WTC11 (cell line): Measurements from ENCODE around the gene THSD4. TPM values are rescaled to one million over a fixed set of nuclear protein-coding genes. Genes with fewer than 3 reads are reported as not detected.

Experiments
- ATAC-seq: fragments of 200-7000 bp; cut with Tn5 transposase; 2 replicates; pipeline ENCODE4 v1.10.0; 2021; ENCODE audit warnings: mild to moderate bottlenecking, moderate library complexity
- CTCF ChIA-PET: fragments of 300-600 bp; sonication (Branson Sonifier 250); formaldehyde crosslinking; loops from one replicate; lab custom pipeline; 2021; ENCODE audit warnings: antibody characterized with exemption; lab: Charles Lee
- POLR2A ChIA-PET: fragments of 350-600 bp; sonication (Branson Sonifier 250); formaldehyde crosslinking; loops from one replicate; lab custom pipeline; 2021; ENCODE audit warnings: antibody characterized with exemption; lab: Charles Lee
- DNase-seq: peaks from one replicate; pipeline ENCODE4 v3.0.0; 2021; ENCODE audit warnings: low spot score
- H3K27ac Mint-ChIP-seq: 2 replicates; pipeline ENCODE4 v1.8.0; 2021; ENCODE audit warnings: mixed read lengths
- H3K27me3 Mint-ChIP-seq: 2 replicates; pipeline ENCODE4 v1.8.0; 2021; ENCODE audit warnings: low read depth, mild to moderate bottlenecking, moderate library complexity, mixed read lengths
- H3K36me3 Mint-ChIP-seq: 2 replicates; pipeline ENCODE4 v1.8.0; 2021; ENCODE audit warnings: mixed read lengths
- H3K4me1 Mint-ChIP-seq: 2 replicates; pipeline ENCODE4 v1.8.0; 2022; ENCODE audit warnings: mixed read lengths
- H3K4me3 Mint-ChIP-seq: 2 replicates; pipeline ENCODE4 v1.8.0; 2021; ENCODE audit warnings: mild to moderate bottlenecking, moderate library complexity, mixed read lengths
- H3K9me3 Mint-ChIP-seq: 2 replicates; pipeline ENCODE4 v1.8.0; 2021; ENCODE audit warnings: mixed read lengths
- AR ChIP-seq: fragments of 250-450 bp; sonication (Bioruptor Pico); IDR thresholded peaks from 2 replicates; pipeline ENCODE4 v1.9.0; 2021; ENCODE audit warnings: mild to moderate bottlenecking
- CDX4 ChIP-seq: fragments of 250-450 bp; sonication (Bioruptor Pico); IDR thresholded peaks from 2 replicates; pipeline ENCODE4 v1.9.0; 2021; ENCODE audit warnings: moderate library complexity, mild to moderate bottlenecking, inconsistent platforms, borderline replicate concordance
- E2F4 ChIP-seq: sonication (generic); formaldehyde crosslinking; IDR thresholded peaks from 2 replicates; pipeline ENCODE4 v1.8.1; 2022; ENCODE audit warnings: low read depth, mild to moderate bottlenecking, moderate library complexity, missing genetic modification reagents, borderline replicate concordance
- ELF4 ChIP-seq: sonication (generic); formaldehyde crosslinking; IDR thresholded peaks from 2 replicates; pipeline ENCODE4 v1.8.1; 2022; ENCODE audit warnings: low read depth, mild to moderate bottlenecking, moderate library complexity, missing genetic modification reagents
- FOXK1 ChIP-seq: sonication (generic); formaldehyde crosslinking; IDR thresholded peaks from 2 replicates; pipeline ENCODE4 v1.8.0; 2022; ENCODE audit warnings: mild to moderate bottlenecking, moderate library complexity, missing genetic modification reagents
- GABPB1 ChIP-seq: sonication (generic); formaldehyde crosslinking; IDR thresholded peaks from 2 replicates; pipeline ENCODE4 v1.8.1; 2023; ENCODE audit warnings: mild to moderate bottlenecking, missing genetic modification reagents
- GRHL2 ChIP-seq: fragments of 250-450 bp; sonication (Bioruptor Pico); IDR thresholded peaks from 2 replicates; pipeline ENCODE4 v1.8.0; 2022; ENCODE audit warnings: mild to moderate bottlenecking, moderate library complexity; ENCODE audit not compliant: insufficient replicate concordance, severe bottlenecking
- JUN ChIP-seq: sonication (generic); formaldehyde crosslinking; IDR thresholded peaks from 2 replicates; pipeline ENCODE4 v1.8.0; 2023; ENCODE audit warnings: mild to moderate bottlenecking, missing genetic modification reagents
- KAT7 ChIP-seq: sonication (generic); formaldehyde crosslinking; IDR thresholded peaks from 2 replicates; pipeline ENCODE4 v1.8.1; 2023; ENCODE audit warnings: missing genetic modification reagents, mild to moderate bottlenecking, borderline replicate concordance
- MXD4 ChIP-seq: fragments of 250-450 bp; sonication (Bioruptor Pico); IDR thresholded peaks from 2 replicates; pipeline ENCODE4 v1.8.0; 2021; ENCODE audit warnings: mild to moderate bottlenecking, moderate library complexity, borderline replicate concordance
- MYBL2 ChIP-seq: sonication (generic); formaldehyde crosslinking; IDR thresholded peaks from 2 replicates; pipeline ENCODE4 v1.8.1; 2023; ENCODE audit warnings: mild to moderate bottlenecking, moderate library complexity, missing genetic modification reagents
- PRDM15 ChIP-seq: sonication (generic); formaldehyde crosslinking; IDR thresholded peaks from 2 replicates; pipeline ENCODE4 v1.8.0; 2022; ENCODE audit warnings: missing genetic modification reagents
- RELA ChIP-seq: sonication (generic); formaldehyde crosslinking; IDR thresholded peaks from 2 replicates; pipeline ENCODE4 v1.8.1; 2022; ENCODE audit warnings: missing genetic modification reagents, mild to moderate bottlenecking, borderline replicate concordance
- STAT6 ChIP-seq: sonication (generic); formaldehyde crosslinking; conservative IDR thresholded peaks from 2 replicates; pipeline ENCODE4 v1.8.1; 2023; ENCODE audit warnings: mild to moderate bottlenecking, low read depth, missing genetic modification reagents, moderate library complexity
- TP53 ChIP-seq: sonication (generic); formaldehyde crosslinking; IDR thresholded peaks from 2 replicates; pipeline ENCODE4 v1.8.1; 2023; ENCODE audit warnings: mild to moderate bottlenecking, missing genetic modification reagents
- ZNF138 ChIP-seq: sonication (generic); formaldehyde crosslinking; conservative IDR thresholded peaks from 2 replicates; pipeline ENCODE4 v1.8.1; 2022; ENCODE audit warnings: mild to moderate bottlenecking, moderate library complexity, missing genetic modification reagents
- ZNF232 ChIP-seq: sonication (generic); formaldehyde crosslinking; IDR thresholded peaks from 2 replicates; pipeline ENCODE4 v1.8.0; 2022; ENCODE audit warnings: mild to moderate bottlenecking, missing genetic modification reagents
- ZNF512 ChIP-seq: sonication (generic); formaldehyde crosslinking; IDR thresholded peaks from 2 replicates; pipeline ENCODE4 v1.8.1; 2022; ENCODE audit warnings: missing genetic modification reagents, borderline replicate concordance
- total RNA-seq: library from RNA; stranded (reverse); gene quantifications from 3 replicates; pipeline ENCODE4 v1.2.3, GENCODE V29; 2021

Gene THSD4
- total RNA-seq, 1 experiment from 2014 or later: 7.8 TPM

- ATAC-seq (peak; percentile 43; the same call in 1 of the 2 replicates), DNase-seq (no peak)
- ChIA-PET POLR2A (no interaction called here), CTCF (interaction anchor here (2.6 kb wide), 1 partner anchor 94 kb away, joined by 12 read pairs; no protein-coding TSS in a partner anchor)
- Mint-ChIP-seq H3K4me1 (peaks cover 28% of the 10 kb centered on the region), H3K4me3 (no peak overlapping the region), H3K9me3 (no peaks in the 10 kb centered on the region), H3K27me3 (peaks cover 6% of the 10 kb centered on the region; the same call in 1 of the 2 replicates), H3K36me3 (no peaks in the 10 kb centered on the region), H3K27ac (no peak overlapping the region)
- TF ChIP-seq JUN (CRISPR knock-in tag): no peak
- TF ChIP-seq ZNF232 (CRISPR knock-in tag): no peak
- no peak for TF ChIP-seq STAT6
- no peak for TF ChIP-seq GABPB1 (CRISPR knock-in tag)
- no peak for TF ChIP-seq ZNF138 (CRISPR knock-in tag)
- TF ChIP-seq TP53 (CRISPR knock-in tag): no peak
- TF ChIP-seq FOXK1 (CRISPR knock-in tag): no peak
- no peak for TF ChIP-seq MXD4 (CRISPR knock-in tag)
- no peak for TF ChIP-seq RELA (CRISPR knock-in tag)
- TF ChIP-seq KAT7 (CRISPR knock-in tag): no peak
- no peak for TF ChIP-seq MYBL2 (CRISPR knock-in tag)
These were observed 9.8 kb upstream of the THSD4 start for GRCh38 chr15:71105444-71105843.

GRCh38 chr15:71106802-71107500 is 8.3 kb upstream of the THSD4 start:
- Mint-ChIP-seq H3K36me3 (no peaks in the 10 kb centered on the region), H3K27me3 (peaks cover 10% of the 10 kb centered on the region; the same call in 1 of the 2 replicates), H3K9me3 (no peaks in the 10 kb centered on the region), H3K4me3 (no peak overlapping the region), H3K4me1 (peaks cover 38% of the 10 kb centered on the region), H3K27ac (no peak overlapping the region)
- TF ChIP-seq JUN (CRISPR knock-in tag): no peak
- TF ChIP-seq ZNF512 (CRISPR knock-in tag): peak; percentile 86; the same call in 1 of the 2 replicates
- CTCF ChIA-PET: no interaction called here
- POLR2A ChIA-PET: no interaction called here
- DNase-seq (no peak), ATAC-seq (no peak)

GRCh38 chr15:71107501-71107815 is 7.8 kb upstream of the THSD4 start:
- ATAC-seq: no peak
- H3K9me3 Mint-ChIP-seq: no peaks in the 10 kb centered on the region
- ChIA-PET POLR2A (no interaction called here), CTCF (no interaction called here)
- no peaks in the 10 kb centered on the region for H3K36me3 Mint-ChIP-seq
- no peak overlapping the region for H3K27ac Mint-ChIP-seq
- H3K4me3 Mint-ChIP-seq: no peak overlapping the region
- peaks cover 10% of the 10 kb centered on the region; the same call in 1 of the 2 replicates for H3K27me3 Mint-ChIP-seq
- DNase-seq: no peak
- peaks cover 39% of the 10 kb centered on the region for H3K4me1 Mint-ChIP-seq
- TF ChIP-seq GRHL2 (CRISPR knock-in tag) (no peak), KAT7 (CRISPR knock-in tag) (no peak), AR (CRISPR knock-in tag) (no peak), E2F4 (CRISPR knock-in tag) (no peak), RELA (CRISPR knock-in tag) (no peak), CDX4 (CRISPR knock-in tag) (no peak), JUN (CRISPR knock-in tag) (no peak), PRDM15 (no peak), ELF4 (CRISPR knock-in tag) (no peak)
